KOPT-K1 (cell line): ENCODE results near the gene REC8.

Experiments used
- H3K27ac ChIP-seq: fragments of 200-600 bp; sonication (generic); 2 replicates; pipeline ENCODE4 v1.5.1; 2016; ENCODE audit warnings: antibody characterized with exemption, mild to moderate bottlenecking, low read depth, low read length; ENCODE audit not compliant: poor library complexity, severe bottlenecking
- H3K36me3 ChIP-seq: fragments of 200-600 bp; sonication (generic); 2 replicates; pipeline ENCODE4 v1.5.1; 2017; ENCODE audit warnings: antibody characterized with exemption, mild to moderate bottlenecking, low read length, moderate library complexity; ENCODE audit not compliant: insufficient read depth
- H3K9me3 ChIP-seq: fragments of 200-600 bp; sonication (generic); 2 replicates; pipeline ENCODE4 v1.5.1; 2017; ENCODE audit warnings: antibody characterized with exemption, low read length, mild to moderate bottlenecking; ENCODE audit not compliant: insufficient read depth, poor library complexity, severe bottlenecking

REC8 gene

DNA sequence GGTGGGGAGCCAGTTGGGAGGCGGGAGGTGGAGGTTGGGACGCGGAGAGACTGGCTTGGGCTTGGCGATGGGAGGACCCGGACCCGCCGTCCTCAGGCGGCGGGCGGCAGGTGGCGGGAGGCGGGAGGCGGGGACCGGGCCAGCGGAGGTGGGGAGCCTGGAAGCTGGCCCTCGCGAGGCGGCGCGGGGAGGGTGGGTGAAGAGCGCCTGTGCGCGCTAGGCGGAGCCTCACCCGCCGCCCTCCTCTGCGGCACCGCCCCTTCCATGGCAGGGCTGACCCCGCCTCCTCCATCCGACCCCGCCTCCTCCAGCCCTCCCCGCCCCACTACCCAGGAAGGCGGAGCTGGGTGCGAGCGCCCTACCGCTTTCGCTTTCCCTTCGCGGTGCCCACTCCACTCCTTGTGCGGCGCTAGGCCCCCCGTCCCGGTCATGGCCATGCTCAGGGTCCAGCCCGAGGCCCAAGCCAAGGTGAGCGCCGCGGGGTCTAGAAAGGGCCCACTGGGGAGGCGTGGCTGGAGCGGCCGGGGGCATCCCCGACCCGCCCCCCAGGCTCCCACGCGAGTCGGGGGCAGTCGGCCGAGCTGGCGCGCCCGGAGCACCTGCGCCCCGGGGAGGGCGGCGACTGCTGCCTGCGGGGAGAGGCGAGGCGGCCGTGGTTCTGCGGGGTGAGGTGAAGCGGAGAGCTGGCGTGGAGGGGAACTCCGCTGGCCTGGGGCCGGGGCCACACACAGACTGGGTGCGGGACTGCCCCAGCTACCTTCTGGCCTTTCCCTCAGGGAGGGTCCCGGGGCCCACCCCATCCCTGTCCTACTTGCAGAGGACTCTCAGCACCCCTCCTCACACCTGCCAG lies 35.8 kb upstream of the REC8 start, which contains the start of gene PSME1:
Gene PSME1 (plus strand): TSS at position 361 of the 850 bp plus-strand sequence. CDS start 69 bp downstream, at position 430.
- Histone ChIP-seq H3K36me3 (peaks cover 29% of the 10 kb centered on the region), H3K27ac (peak within 1 kb of the TSS; percentile 94), H3K9me3 (no peaks in the 10 kb centered on the region)

DNA sequence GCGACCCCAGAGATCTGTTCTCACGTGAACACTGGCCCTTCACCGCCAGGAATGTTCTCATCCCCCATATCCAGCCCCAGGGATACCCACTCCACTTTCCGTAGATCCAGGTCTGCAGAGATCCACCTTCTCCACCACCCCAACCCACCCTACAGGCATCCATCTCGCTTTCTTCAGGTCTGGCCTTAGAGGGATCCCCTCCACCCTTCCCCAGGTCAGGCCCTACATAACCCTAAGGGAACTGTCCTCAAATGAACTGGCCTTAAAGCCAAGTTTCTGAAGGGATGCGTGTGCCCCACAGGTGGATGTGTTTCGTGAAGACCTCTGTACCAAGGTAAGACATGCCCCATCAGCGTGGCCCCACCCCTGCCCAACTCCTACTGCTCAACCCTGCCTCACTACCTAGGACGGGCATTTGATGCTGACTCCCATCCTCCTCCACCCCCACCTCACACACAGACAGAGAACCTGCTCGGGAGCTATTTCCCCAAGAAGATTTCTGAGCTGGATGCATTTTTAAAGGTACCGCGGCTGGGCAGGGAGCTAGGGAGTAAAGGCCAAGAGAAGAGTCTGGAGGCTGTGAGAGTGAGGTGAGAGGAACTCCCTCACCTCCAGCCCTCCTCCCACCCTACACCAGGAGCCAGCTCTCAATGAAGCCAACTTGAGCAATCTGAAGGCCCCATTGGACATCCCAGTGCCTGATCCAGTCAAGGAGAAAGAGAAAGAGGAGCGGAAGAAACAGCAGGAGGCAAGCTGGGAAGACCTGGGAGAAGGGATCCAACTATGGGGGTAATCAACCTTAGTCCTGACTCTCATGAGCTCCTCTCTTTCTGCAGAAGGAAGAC lies 35.0 kb upstream of the REC8 start:
- H3K9me3 ChIP-seq, result no peaks in the 10 kb centered on the region
- H3K27ac ChIP-seq, result peak overlapping the region; percentile 94
- H3K36me3 ChIP-seq, result peaks cover 29% of the 10 kb centered on the region

DNA sequence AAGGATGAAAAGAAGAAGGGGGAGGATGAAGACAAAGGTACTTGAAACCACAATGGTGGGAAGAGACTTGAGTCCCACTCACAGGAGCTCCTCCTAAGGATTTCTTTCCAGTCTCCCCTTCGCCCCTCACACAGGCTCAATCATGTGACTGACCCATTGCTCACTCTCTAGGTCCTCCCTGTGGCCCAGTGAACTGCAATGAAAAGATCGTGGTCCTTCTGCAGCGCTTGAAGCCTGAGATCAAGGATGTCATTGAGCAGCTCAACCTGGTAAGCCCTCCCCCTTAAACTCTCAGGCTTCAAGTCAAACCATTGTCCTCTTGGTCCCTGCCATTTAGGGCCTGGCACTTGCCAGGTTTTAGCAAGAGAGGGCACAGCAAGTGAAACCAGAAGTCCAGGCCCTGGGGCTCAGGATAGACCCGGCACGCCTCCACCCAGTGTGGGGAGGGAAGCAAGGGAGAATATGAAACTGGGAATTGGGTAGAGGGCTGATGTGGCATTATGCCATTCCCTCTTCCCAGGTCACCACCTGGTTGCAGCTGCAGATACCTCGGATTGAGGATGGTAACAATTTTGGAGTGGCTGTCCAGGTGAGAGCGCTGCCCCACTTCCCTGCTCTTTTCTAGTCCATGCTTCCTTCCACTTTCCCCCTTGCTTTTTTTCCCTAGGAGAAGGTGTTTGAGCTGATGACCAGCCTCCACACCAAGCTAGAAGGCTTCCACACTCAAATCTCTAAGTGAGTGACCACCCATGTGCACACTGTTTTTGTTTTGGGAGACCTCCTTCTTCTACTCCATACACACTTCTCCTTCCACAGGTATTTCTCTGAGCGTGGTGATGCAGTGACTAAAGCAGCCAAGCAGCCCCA lies 34.1 kb upstream of the REC8 start:
- Histone ChIP-seq H3K27ac (peak overlapping the region; percentile 94), H3K36me3 (peaks cover 32% of the 10 kb centered on the region), H3K9me3 (no peaks in the 10 kb centered on the region)

DNA sequence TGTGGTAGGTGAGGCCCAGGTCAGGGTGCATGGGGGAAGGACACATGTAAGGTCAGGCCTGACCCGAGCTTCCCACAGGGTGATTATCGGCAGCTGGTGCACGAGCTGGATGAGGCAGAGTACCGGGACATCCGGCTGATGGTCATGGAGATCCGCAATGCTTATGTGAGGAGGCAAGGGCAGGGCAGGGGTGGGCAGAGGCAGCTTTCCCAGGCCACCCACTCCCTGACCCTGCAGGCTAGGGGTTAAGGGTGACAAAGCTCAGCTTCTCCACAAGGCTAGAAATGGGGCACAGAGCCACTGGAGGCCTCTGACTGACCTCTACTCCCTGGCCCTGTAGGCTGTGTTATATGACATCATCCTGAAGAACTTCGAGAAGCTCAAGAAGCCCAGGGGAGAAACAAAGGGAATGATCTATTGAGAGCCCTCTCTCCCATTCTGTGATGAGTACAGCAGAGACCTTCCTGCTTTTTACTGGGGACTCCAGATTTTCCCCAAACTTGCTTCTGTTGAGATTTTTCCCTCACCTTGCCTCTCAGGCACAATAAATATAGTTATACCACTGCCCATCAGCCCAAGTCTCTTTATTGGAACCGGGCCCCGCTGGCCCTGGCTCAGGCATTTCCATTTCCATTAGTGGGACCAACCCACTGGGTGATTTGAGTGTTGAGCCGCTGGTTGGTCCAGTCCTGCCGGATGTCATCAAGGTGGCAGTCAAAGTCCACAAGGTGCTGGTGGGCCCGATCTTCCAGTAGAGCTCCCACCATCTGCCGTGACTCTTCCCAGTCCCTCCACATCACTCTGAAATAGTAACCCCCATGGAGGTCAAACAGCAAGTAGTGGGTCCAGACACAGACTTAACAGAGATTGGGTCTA lies 33.2 kb upstream of the REC8 start:
- no peak overlapping the region for H3K27ac ChIP-seq

DNA sequence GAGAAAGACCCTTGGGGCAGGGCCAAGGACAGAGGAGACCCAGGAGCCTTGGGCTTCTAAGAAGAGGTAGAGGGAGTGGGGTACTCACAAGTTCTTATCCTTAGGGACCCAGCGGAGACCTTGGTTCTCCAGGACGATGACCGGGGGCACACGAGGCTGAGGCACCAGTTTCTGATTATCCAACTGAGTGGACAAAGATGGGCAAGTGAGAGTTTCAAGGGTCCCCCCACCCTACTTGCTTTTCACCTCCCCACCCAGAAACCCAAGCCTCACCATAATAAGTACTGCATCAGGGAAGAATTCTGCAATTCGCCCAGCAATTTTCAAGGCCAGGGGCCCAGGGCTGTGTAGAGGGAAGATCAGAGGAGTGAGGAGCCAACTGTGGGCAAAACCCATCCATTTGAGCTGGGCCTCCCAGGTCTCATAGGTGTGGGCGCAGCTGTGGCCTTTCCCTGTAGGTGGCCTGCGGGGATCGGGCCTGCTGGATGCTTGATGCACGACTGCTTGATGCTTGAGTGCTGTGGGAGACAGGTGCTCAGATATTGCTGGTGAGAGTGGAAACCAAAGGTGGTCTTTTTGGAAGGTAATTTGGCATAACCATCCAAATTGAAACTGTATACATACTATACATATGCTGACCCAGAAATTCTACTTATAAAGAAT lies 32.5 kb upstream of the REC8 start:
- H3K27ac ChIP-seq, result no peak overlapping the region

More for the DNA sequence above, 33.2 kb upstream of the REC8 start:
- H3K9me3 ChIP-seq, result no peaks in the 10 kb centered on the region
- peaks cover 41% of the 10 kb centered on the region for H3K36me3 ChIP-seq

DNA sequence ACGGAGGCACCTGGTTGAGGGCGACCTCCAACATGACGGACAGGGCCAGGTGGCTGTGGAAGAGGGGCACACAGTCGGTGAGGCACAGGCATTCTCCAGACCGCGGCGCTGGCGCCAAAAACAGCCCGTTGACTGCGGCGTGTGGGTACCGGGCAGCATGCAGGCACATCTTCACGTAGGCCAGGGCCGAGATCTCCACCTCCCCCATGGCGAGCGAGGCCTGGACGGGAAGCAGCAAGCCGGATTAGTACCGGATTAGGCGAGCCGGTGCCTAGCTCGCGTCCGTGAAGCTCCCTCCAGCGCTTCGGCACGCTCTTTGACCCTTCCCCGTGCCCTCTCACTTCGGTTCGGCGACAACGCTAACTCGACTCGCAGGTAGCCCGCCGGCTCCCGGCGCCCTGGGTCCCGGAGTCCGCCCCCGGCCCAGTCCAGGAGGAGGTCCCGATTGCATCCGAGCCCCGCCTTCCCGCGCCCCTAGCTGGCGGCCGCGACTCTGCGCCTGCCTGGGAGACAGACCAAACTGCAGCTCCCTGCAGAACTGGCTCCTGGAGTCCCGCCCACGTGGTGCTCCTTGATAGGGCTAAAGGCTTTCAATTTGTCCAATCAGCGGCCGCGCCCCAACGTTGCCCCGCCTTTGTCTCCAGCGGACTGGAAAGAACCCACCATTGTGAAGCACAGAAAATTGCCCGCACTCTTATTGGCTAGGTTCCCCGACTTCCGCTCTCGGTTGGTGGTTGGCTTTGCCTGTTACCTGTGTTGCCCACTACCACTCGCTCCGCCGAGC lies 30.6 kb upstream of the REC8 start, which contains the start of gene EMC9:
Gene EMC9 (minus strand): TSS at position 495 of the 784 bp plus-strand sequence. CDS start 287 bp downstream, at position 208.
- peak within 1 kb of the TSS; percentile 95 for H3K27ac ChIP-seq
- no peaks in the 10 kb centered on the region for H3K9me3 ChIP-seq
- peaks cover 55% of the 10 kb centered on the region for H3K36me3 ChIP-seq

More for the DNA sequence above, 32.5 kb upstream of the REC8 start:
- peaks cover 49% of the 10 kb centered on the region for H3K36me3 ChIP-seq
- no peaks in the 10 kb centered on the region for H3K9me3 ChIP-seq

DNA sequence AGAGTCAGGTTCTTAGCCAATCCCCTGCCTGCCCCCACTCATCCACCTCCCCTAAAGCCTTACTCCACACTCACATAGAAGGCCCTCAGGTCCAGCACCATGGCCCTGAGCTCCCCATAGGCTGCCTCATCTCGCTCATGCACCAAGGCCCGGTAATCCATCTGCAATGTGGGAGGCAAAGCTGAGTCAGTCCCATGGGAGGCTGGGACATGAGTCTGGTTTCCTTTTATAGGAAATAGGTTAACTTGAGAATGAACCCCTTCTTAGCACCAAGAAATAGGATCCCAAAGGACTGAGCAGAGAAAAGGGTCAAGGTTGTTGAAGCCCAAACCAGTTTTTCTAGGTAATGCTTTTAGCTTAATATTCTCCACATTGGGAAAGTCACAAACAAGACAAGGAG lies 28.4 kb upstream of the REC8 start:
- peaks cover 42% of the 10 kb centered on the region for H3K36me3 ChIP-seq
- H3K27ac ChIP-seq, result no peak overlapping the region
- H3K9me3 ChIP-seq, result no peaks in the 10 kb centered on the region

DNA sequence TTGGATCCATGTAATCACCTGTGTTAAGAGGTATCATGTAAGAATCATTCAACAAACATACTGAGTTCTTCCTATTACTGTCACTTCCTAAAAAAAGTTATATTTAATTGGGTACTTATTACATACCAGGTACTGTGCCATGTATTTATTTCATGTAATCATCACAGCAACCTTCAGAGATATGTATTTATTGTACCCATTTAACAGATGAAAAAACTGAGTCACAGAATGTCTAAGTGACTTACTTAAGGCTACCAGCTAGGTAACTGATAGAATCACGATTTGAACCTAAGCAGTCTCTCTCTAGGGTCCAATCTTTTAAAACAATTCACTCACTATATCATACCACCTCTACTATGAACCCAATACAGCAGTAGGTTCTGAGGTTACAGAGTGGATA lies 27.4 kb upstream of the REC8 start:
- Histone ChIP-seq H3K27ac (no peak overlapping the region), H3K36me3 (peaks cover 42% of the 10 kb centered on the region), H3K9me3 (no peaks in the 10 kb centered on the region)

DNA sequence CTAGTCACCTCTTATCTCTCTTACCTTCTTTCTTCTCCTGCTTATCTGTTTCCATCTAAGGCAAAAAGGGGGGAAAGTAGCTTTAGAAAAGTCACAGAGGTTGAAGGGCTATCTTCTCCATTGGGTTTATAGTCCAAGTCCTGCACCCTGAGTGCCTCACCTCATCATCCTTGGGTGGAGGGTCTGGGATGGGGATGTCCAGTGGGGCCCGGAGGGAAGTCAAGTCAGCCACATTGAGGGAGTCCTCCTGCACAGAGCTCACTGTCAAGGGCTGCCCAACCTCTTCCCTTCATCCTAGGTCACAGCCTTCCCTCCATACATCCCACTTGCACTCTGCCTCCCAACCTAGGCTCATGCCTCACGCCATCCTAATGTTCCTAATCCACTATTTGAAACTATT lies 26.7 kb upstream of the REC8 start:
- peaks cover 46% of the 10 kb centered on the region for H3K36me3 ChIP-seq
- no peaks in the 10 kb centered on the region for H3K9me3 ChIP-seq
- peak overlapping the region; percentile 96 for H3K27ac ChIP-seq

DNA sequence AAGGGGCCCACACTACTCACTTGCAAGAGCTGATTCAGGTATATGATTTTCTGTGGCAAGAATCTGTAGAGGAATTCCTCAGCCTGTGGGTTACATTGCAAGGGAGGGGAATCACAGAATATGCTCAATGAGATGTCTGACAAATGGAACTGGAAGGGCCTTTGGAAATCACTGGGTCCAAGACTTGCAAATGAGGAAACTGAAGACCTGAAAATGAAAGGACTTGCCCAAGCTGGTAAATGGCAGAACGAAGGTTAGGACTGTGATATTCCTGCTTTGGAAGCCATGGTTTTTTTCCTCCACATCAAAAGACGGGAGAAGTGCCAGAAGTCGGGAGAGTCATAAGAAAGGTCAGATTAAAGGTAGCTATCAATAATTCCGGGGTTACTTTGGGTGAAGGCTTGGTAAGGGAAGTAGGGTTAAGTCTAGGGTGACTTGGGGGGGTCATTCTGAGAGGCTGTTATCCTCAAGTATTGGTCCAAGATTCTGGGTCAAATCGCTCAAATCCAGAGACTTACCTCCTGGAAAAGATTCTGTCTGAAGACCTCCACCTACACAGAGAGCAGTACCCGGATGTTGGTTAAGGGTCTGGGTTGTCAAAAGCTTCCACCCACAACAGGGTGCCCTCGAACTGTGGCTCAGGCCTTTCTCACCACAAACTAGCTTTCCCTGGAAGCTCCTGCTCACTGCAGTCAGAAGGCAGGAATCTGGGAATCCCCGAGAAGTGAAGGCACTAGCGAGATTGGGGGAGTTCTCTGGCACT lies 26.0 kb upstream of the REC8 start:
- peaks cover 53% of the 10 kb centered on the region for H3K36me3 ChIP-seq
- H3K9me3 ChIP-seq, result no peaks in the 10 kb centered on the region
- peak overlapping the region; percentile 96 for H3K27ac ChIP-seq

DNA sequence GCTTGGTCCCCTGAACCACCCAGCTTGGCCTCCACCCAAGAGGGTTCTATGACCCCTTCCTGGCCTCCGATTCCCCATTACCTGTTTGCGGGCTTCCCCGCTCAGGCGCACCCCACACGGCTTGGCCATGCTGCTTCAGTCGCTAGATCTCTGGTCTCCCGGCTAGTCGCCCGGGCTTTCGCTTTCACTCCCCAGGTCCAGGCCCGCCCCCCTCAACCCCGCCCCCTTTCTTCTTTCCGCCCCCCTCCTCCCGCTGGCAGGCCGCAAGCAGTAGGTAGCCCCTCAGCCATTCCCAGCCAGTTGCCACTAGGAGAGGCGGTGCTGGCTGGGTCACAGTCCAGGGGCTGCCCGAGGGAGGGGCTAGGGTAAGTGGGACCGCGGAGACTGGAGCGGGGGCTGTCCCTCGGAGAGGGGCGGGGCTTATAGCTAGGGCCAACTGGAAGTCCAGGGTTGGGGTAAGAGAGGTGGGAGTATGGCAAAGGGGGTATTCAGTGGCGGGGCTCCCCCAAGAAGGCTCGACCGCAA lies 25.4 kb upstream of the REC8 start, which contains the start of gene PSME2:
Gene PSME2 (minus strand): TSS at position 158 of the 525 bp plus-strand sequence. CDS start 29 bp downstream, at position 129.
- Histone ChIP-seq H3K9me3 (no peaks in the 10 kb centered on the region), H3K27ac (peak within 1 kb of the TSS; percentile 96), H3K36me3 (peaks cover 59% of the 10 kb centered on the region)
